ENCODE data around the gene DDIAS. TPM values are rescaled to one million over a fixed set of nuclear protein-coding genes. Genes with fewer than 3 reads are reported as not detected.
"Not testable (repeated sequence)": the region's sequence is repeated elsewhere in the genome, so short reads cannot be mapped to it uniquely, and the experiment has no call there.

Gene DDIAS
- total RNA-seq, 2 donors from 2014 or later: 1.3 to 6.5 TPM

- no peaks in the 10 kb centered on the region for H3K9me3 ChIP-seq
- no peaks in the 10 kb centered on the region for H3K4me1 ChIP-seq (replicated peaks)
- no peaks in the 10 kb centered on the region for H3K27me3 ChIP-seq (replicated peaks; ENCODE audit: insufficient read depth)
- H3K36me3 ChIP-seq: no peaks in the 10 kb centered on the region
- intact Hi-C loops (cut with DNase I): no loop called here
- no peak for DNase-seq (ENCODE audit: low spot score)
- H3K27ac ChIP-seq: no peak overlapping the region
- H3K4me3 ChIP-seq: no peak overlapping the region
- no peak for TF ChIP-seq CTCF (IDR thresholded peaks at IDR 0.05)
- TF ChIP-seq POLR2A (IDR thresholded peaks at IDR 0.05): no peak
- no peak for TF ChIP-seq POLR2AphosphoS5 (IDR thresholded peaks at IDR 0.05)
- WGBS: 97% methylated on average over 2 of the region's 2 CpGs
Observed at GRCh38 chr11:82942376-82942775, 40.8 kb downstream of the DDIAS start.

DNA sequence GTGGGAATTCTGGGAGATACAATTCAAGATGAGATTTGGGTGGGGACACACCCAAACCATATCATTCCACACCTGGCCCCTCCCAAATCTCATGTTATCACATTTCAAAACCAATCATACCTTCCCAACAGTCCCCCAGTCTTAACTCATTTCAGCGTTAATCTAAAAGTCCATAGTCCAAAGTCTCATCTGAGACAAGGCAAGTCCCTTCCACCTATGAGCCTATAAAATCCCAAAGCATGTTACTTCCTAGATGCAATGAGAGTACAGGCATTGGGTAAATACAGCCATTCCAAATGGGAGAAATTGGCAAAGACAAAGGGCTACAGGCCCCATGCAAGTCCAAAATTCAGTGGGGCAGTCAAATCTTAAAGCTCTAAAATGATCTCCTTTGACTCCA is 41.9 kb downstream of the DDIAS start:
- WGBS: 96% methylated on average over 1 of the region's 1 CpG
- H3K4me3 ChIP-seq; intact Hi-C loops (cut with DNase I); DNase-seq (ENCODE audit: low spot score); H3K27me3 ChIP-seq (replicated peaks; ENCODE audit: insufficient read depth); H3K27ac ChIP-seq; H3K9me3 ChIP-seq; H3K4me1 ChIP-seq (replicated peaks); H3K36me3 ChIP-seq: not testable (repeated sequence)

- Histone ChIP-seq H3K36me3 (no peaks in the 10 kb centered on the region), H3K27ac (no peak overlapping the region), H3K9me3 (no peaks in the 10 kb centered on the region), H3K4me3 (no peak overlapping the region), H3K4me1 (replicated peaks) (no peaks in the 10 kb centered on the region), H3K27me3 (replicated peaks; ENCODE audit: insufficient read depth) (no peaks in the 10 kb centered on the region)
- DNase-seq (ENCODE audit: low spot score): no peak
- TF ChIP-seq POLR2A (IDR thresholded peaks at IDR 0.05) (no peak), CTCF (IDR thresholded peaks at IDR 0.05) (no peak), POLR2AphosphoS5 (IDR thresholded peaks at IDR 0.05) (no peak)
- intact Hi-C loops (cut with DNase I): no loop called here
- 90% methylated on average over 2 of the region's 2 CpGs for WGBS
Observed at GRCh38 chr11:82944198-82944597, 42.7 kb downstream of the DDIAS start.

DNA sequence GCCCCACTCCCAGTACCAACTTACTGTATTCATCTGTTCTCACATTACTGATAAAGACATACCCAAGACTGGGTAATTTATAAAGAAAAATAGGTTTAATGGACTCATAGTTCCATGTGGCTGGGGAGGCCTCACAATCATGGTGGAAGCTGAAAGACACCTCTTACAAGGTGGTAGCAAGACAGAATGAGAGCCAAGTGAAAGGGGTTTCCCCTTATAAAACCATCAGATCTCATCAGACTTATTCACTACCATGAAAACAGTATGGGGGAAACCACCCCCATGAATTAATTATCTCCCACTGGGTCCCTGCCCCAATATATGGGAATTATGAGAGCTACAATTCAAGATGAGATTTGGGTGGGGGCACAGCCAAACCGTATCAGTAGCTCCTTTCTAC is 43.5 kb downstream of the DDIAS start:
- H3K36me3 ChIP-seq; DNase-seq (ENCODE audit: low spot score); H3K4me1 ChIP-seq (replicated peaks); H3K9me3 ChIP-seq; H3K27me3 ChIP-seq (replicated peaks; ENCODE audit: insufficient read depth); H3K27ac ChIP-seq; H3K4me3 ChIP-seq; intact Hi-C loops (cut with DNase I): not testable (repeated sequence)
- WGBS: 94% methylated on average over 1 of the region's 1 CpG

DNA sequence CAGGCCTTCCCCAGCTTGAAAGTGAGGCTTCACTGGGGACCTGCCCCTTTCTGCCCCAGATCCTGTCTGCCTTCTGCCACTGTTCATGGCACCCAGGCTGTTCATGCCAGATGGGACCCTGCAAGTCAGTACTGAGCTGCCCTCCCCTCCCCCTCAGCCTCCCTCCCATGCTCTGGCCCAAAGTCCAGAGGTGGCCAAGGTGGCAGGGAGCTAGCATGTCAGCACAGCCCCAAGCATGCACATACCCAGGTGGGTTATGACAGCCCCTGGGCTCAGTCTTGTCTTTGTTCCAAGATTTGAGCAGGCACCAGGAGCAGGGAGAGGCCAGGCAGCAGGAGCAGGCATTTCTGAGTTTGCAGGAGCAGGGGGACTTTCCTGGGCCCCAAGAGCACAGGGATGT is 44.1 kb downstream of the DDIAS start:
- H3K36me3 ChIP-seq: no peaks in the 10 kb centered on the region
- TF ChIP-seq POLR2A (IDR thresholded peaks at IDR 0.05) (no peak), POLR2AphosphoS5 (IDR thresholded peaks at IDR 0.05) (no peak), CTCF (IDR thresholded peaks at IDR 0.05) (no peak)
- H3K9me3 ChIP-seq: no peaks in the 10 kb centered on the region
- no peak overlapping the region for H3K27ac ChIP-seq
- H3K4me1 ChIP-seq (replicated peaks): no peaks in the 10 kb centered on the region
- no peaks in the 10 kb centered on the region for H3K27me3 ChIP-seq (replicated peaks; ENCODE audit: insufficient read depth)
- DNase-seq (ENCODE audit: low spot score): no peak
- intact Hi-C loops (cut with DNase I): no loop called here
- no peak overlapping the region for H3K4me3 ChIP-seq

GRCh38 chr11:82949352-82949751 is 47.8 kb downstream of the DDIAS start:
- no peaks in the 10 kb centered on the region for H3K9me3 ChIP-seq
- DNase-seq (ENCODE audit: low spot score): no peak
- H3K4me1 ChIP-seq (replicated peaks): no peaks in the 10 kb centered on the region
- no peaks in the 10 kb centered on the region for H3K27me3 ChIP-seq (replicated peaks; ENCODE audit: insufficient read depth)
- intact Hi-C loops (cut with DNase I): no loop called here
- H3K36me3 ChIP-seq: no peaks in the 10 kb centered on the region
- no peak overlapping the region for H3K4me3 ChIP-seq
- TF ChIP-seq CTCF (IDR thresholded peaks at IDR 0.05) (no peak), POLR2AphosphoS5 (IDR thresholded peaks at IDR 0.05) (no peak), POLR2A (IDR thresholded peaks at IDR 0.05) (no peak)
- H3K27ac ChIP-seq: no peak overlapping the region

- H3K4me3 ChIP-seq; H3K9me3 ChIP-seq; H3K36me3 ChIP-seq; H3K27ac ChIP-seq; H3K27me3 ChIP-seq (replicated peaks; ENCODE audit: insufficient read depth); H3K4me1 ChIP-seq (replicated peaks); intact Hi-C loops (cut with DNase I); DNase-seq (ENCODE audit: low spot score): not testable (repeated sequence)
- 98% methylated on average over 2 of the region's 2 CpGs for WGBS
Observed at GRCh38 chr11:82950502-82950901, 49.0 kb downstream of the DDIAS start.

GRCh38 chr11:82955736-82956453 is 54.4 kb downstream of the DDIAS start:
- H3K27ac ChIP-seq; DNase-seq (ENCODE audit: low spot score); H3K4me1 ChIP-seq (replicated peaks); H3K9me3 ChIP-seq; H3K4me3 ChIP-seq; H3K27me3 ChIP-seq (replicated peaks; ENCODE audit: insufficient read depth); H3K36me3 ChIP-seq; intact Hi-C loops (cut with DNase I): not testable (repeated sequence)
- 70% methylated on average over 9 of the region's 9 CpGs for WGBS

Measured in prostate gland (tissue), 2 donors.